Measurements from ENCODE around the gene FANCD2OS. TPM values are rescaled to one million over a fixed set of nuclear protein-coding genes. Genes with fewer than 3 reads are reported as not detected.
A peak's percentile ranks its signal among the peaks of the same experiment; 100 is the strongest.
"Not testable (repeated sequence)": the region's sequence is repeated elsewhere in the genome, so short reads cannot be mapped to it uniquely, and the experiment has no call there.

Gene FANCD2OS
- total RNA-seq, 1 donor from 2014 or later: not detected

- DNase-seq (ENCODE audit: low read depth): no peak
Observed at GRCh38 chr3:10093678-10094077, 14.4 kb downstream of the FANCD2OS start.

GRCh38 chr3:10091387-10091786, 16.7 kb downstream of the FANCD2OS start:
- DNase-seq (ENCODE audit: low read depth): not testable (repeated sequence)

- DNase-seq (ENCODE audit: low read depth): not testable (repeated sequence)
Observed at GRCh38 chr3:10090774-10091173, 17.3 kb downstream of the FANCD2OS start.

GRCh38 chr3:10090179-10090578, 17.9 kb downstream of the FANCD2OS start:
- peak; percentile 37 for DNase-seq (ENCODE audit: low read depth)

- DNase-seq (ENCODE audit: low read depth): no peak
Observed at GRCh38 chr3:10088256-10088655, 19.8 kb downstream of the FANCD2OS start.

GRCh38 chr3:10085738-10086137, 22.3 kb downstream of the FANCD2OS start:
- peak; percentile 33 for DNase-seq (ENCODE audit: low read depth)

- no peak for DNase-seq (ENCODE audit: low read depth)
Observed at GRCh38 chr3:10081871-10082270, 26.2 kb downstream of the FANCD2OS start.

- no peak for DNase-seq (ENCODE audit: low read depth)
Observed at GRCh38 chr3:10074666-10075065, 33.4 kb downstream of the FANCD2OS start.

- not testable (repeated sequence) for DNase-seq (ENCODE audit: low read depth)
Observed at GRCh38 chr3:10070077-10070476, 38.0 kb downstream of the FANCD2OS start.

- DNase-seq (ENCODE audit: low read depth): no peak
Observed at GRCh38 chr3:10055097-10055496, 53.0 kb downstream of the FANCD2OS start.

Other genes with a start within 250 kb of the FANCD2OS start
- 0.10 TPM in 1 of 2 replicates, not detected in the other for gene CIDEC, start 228.0 kb downstream of the FANCD2OS start, total RNA-seq
- gene JAGN1, start 217.6 kb downstream of the FANCD2OS start, total RNA-seq: 31.1 and 38.4 TPM in 2 replicates
- gene IL17RE, start 205.4 kb downstream of the FANCD2OS start, total RNA-seq: 0.69 and 1.3 TPM in 2 replicates
- 18.9 and 29.9 TPM in 2 replicates for gene IL17RC, start 191.2 kb downstream of the FANCD2OS start, total RNA-seq
- gene CRELD1, start 174.4 kb downstream of the FANCD2OS start, total RNA-seq: 35.9 and 74.2 TPM in 2 replicates
- 1.0 and 3.0 TPM in 2 replicates for gene PRRT3, start 155.8 kb downstream of the FANCD2OS start, total RNA-seq
- 58.3 and 107 TPM in 2 replicates for gene EMC3, start 121.4 kb downstream of the FANCD2OS start, total RNA-seq
- gene FANCD2, start 81.8 kb downstream of the FANCD2OS start, total RNA-seq: 7.3 and 16.7 TPM in 2 replicates
- 120 and 175 TPM in 2 replicates for gene BRK1, start 7.4 kb upstream of the FANCD2OS start, total RNA-seq
- 63.4 and 69.2 TPM in 2 replicates for gene VHL, start 33.5 kb upstream of the FANCD2OS start, total RNA-seq
- 13.7 and 56.6 TPM in 2 replicates for gene IRAK2, start 56.7 kb upstream of the FANCD2OS start, total RNA-seq
- 12.2 and 18.8 TPM in 2 replicates for gene TATDN2, start 140.2 kb upstream of the FANCD2OS start, total RNA-seq
- gene GHRL, start 184.7 kb upstream of the FANCD2OS start, total RNA-seq: not detected in 2 replicates
- 154 and 229 TPM in 2 replicates for gene SEC13, start 212.9 kb upstream of the FANCD2OS start, total RNA-seq